ENCODE data around the gene AIM2.
A peak's percentile ranks its signal among the peaks of the same experiment; 100 is the strongest.
"Not testable (repeated sequence)": the region's sequence is repeated elsewhere in the genome, so short reads cannot be mapped to it uniquely, and the experiment has no call there.

Gene AIM2

GRCh38 chr1:159040206-159040605, 36.4 kb downstream of the AIM2 start:
- H3K36me3 ChIP-seq (ENCODE audit: insufficient read depth, insufficient read length, low read length), result no peaks in the 10 kb centered on the region
- no peaks in the 10 kb centered on the region for H3K4me1 ChIP-seq (ENCODE audit: insufficient read depth, insufficient read length)
- no peaks in the 10 kb centered on the region for H3K27me3 ChIP-seq (ENCODE audit: insufficient read depth, insufficient read length)
- no peak for TF ChIP-seq SUZ12 (IDR thresholded peaks at IDR 0.05; ENCODE audit: extremely low read depth, insufficient read depth, insufficient read length)
- no peak overlapping the region for H3K4me3 ChIP-seq (ENCODE audit: insufficient read length, low read depth)
- no peak overlapping the region for H3K9ac ChIP-seq (ENCODE audit: insufficient read length, low read depth)
- H3K9me3 ChIP-seq (ENCODE audit: insufficient read depth, low read length), result no peaks in the 10 kb centered on the region
- no peak for DNase-seq (ENCODE audit: low read depth, low spot score)

GRCh38 chr1:159030877-159031447, 45.6 kb downstream of the AIM2 start:
- no peak for DNase-seq (ENCODE audit: low read depth, low spot score)
- Histone ChIP-seq H3K9me3 (ENCODE audit: insufficient read depth, low read length) (no peaks in the 10 kb centered on the region), H3K36me3 (ENCODE audit: insufficient read depth, insufficient read length, low read length) (no peaks in the 10 kb centered on the region), H3K4me3 (ENCODE audit: insufficient read length, low read depth) (no peak overlapping the region), H3K27me3 (ENCODE audit: insufficient read depth, insufficient read length) (no peaks in the 10 kb centered on the region), H3K9ac (ENCODE audit: insufficient read length, low read depth) (peak overlapping the region; percentile 24), H3K4me1 (ENCODE audit: insufficient read depth, insufficient read length) (peaks cover 3% of the 10 kb centered on the region)
- TF ChIP-seq ZNF274 (IDR thresholded peaks at IDR 0.05; ENCODE audit: low read depth, low read length), result no peak
- no peak for TF ChIP-seq YY1 (IDR thresholded peaks at IDR 0.05; ENCODE audit: insufficient read depth, insufficient read length)
- TF ChIP-seq SUZ12 (IDR thresholded peaks at IDR 0.05; ENCODE audit: extremely low read depth, insufficient read depth, insufficient read length), result no peak

GRCh38 chr1:159030311-159030710, 46.3 kb downstream of the AIM2 start:
- H3K9ac ChIP-seq (ENCODE audit: insufficient read length, low read depth), result no peak overlapping the region
- no peaks in the 10 kb centered on the region for H3K36me3 ChIP-seq (ENCODE audit: insufficient read depth, insufficient read length, low read length)
- peaks cover 3% of the 10 kb centered on the region for H3K4me1 ChIP-seq (ENCODE audit: insufficient read depth, insufficient read length)
- H3K4me3 ChIP-seq (ENCODE audit: insufficient read length, low read depth), result no peak overlapping the region
- H3K9me3 ChIP-seq (ENCODE audit: insufficient read depth, low read length), result no peaks in the 10 kb centered on the region
- no peaks in the 10 kb centered on the region for H3K27me3 ChIP-seq (ENCODE audit: insufficient read depth, insufficient read length)
- DNase-seq (ENCODE audit: low read depth, low spot score), result no peak
- TF ChIP-seq YY1 (IDR thresholded peaks at IDR 0.05; ENCODE audit: insufficient read depth, insufficient read length) (no peak), ZNF274 (IDR thresholded peaks at IDR 0.05; ENCODE audit: low read depth, low read length) (no peak), SUZ12 (IDR thresholded peaks at IDR 0.05; ENCODE audit: extremely low read depth, insufficient read depth, insufficient read length) (no peak)

GRCh38 chr1:159026841-159027240, 49.7 kb downstream of the AIM2 start:
- not testable (repeated sequence) for H3K27me3 ChIP-seq (ENCODE audit: insufficient read depth, insufficient read length); H3K36me3 ChIP-seq (ENCODE audit: insufficient read depth, insufficient read length, low read length); DNase-seq (ENCODE audit: low read depth, low spot score); H3K9me3 ChIP-seq (ENCODE audit: insufficient read depth, low read length); H3K4me1 ChIP-seq (ENCODE audit: insufficient read depth, insufficient read length); H3K4me3 ChIP-seq (ENCODE audit: insufficient read length, low read depth); H3K9ac ChIP-seq (ENCODE audit: insufficient read length, low read depth)

- DNase-seq (ENCODE audit: low read depth, low spot score), result no peak
- no peaks in the 10 kb centered on the region for H3K4me1 ChIP-seq (ENCODE audit: insufficient read depth, insufficient read length)
- no peaks in the 10 kb centered on the region for H3K27me3 ChIP-seq (ENCODE audit: insufficient read depth, insufficient read length)
- H3K9ac ChIP-seq (ENCODE audit: insufficient read length, low read depth), result no peak overlapping the region
- H3K36me3 ChIP-seq (ENCODE audit: insufficient read depth, insufficient read length, low read length), result no peaks in the 10 kb centered on the region
- no peak for TF ChIP-seq ZNF274 (IDR thresholded peaks at IDR 0.05; ENCODE audit: low read depth, low read length)
- TF ChIP-seq SUZ12 (IDR thresholded peaks at IDR 0.05; ENCODE audit: extremely low read depth, insufficient read depth, insufficient read length), result no peak
- TF ChIP-seq YY1 (IDR thresholded peaks at IDR 0.05; ENCODE audit: insufficient read depth, insufficient read length), result no peak
- H3K4me3 ChIP-seq (ENCODE audit: insufficient read length, low read depth), result no peak overlapping the region
- H3K9me3 ChIP-seq (ENCODE audit: insufficient read depth, low read length), result no peaks in the 10 kb centered on the region
These were observed 51.5 kb downstream of the AIM2 start for GRCh38 chr1:159025043-159025442.

GRCh38 chr1:159023723-159024122, 52.8 kb downstream of the AIM2 start:
- no peak overlapping the region for H3K9ac ChIP-seq (ENCODE audit: insufficient read length, low read depth)
- H3K9me3 ChIP-seq (ENCODE audit: insufficient read depth, low read length), result no peaks in the 10 kb centered on the region
- DNase-seq (ENCODE audit: low read depth, low spot score), result no peak
- no peak overlapping the region for H3K4me3 ChIP-seq (ENCODE audit: insufficient read length, low read depth)
- no peaks in the 10 kb centered on the region for H3K27me3 ChIP-seq (ENCODE audit: insufficient read depth, insufficient read length)
- TF ChIP-seq YY1 (IDR thresholded peaks at IDR 0.05; ENCODE audit: insufficient read depth, insufficient read length), result no peak
- H3K4me1 ChIP-seq (ENCODE audit: insufficient read depth, insufficient read length), result no peaks in the 10 kb centered on the region
- no peaks in the 10 kb centered on the region for H3K36me3 ChIP-seq (ENCODE audit: insufficient read depth, insufficient read length, low read length)

GRCh38 chr1:159015440-159015909, 61.1 kb downstream of the AIM2 start:
- no peaks in the 10 kb centered on the region; the same call in none of the 2 replicates for H3K9me3 ChIP-seq (ENCODE audit: insufficient read depth, low read length)
- no peaks in the 10 kb centered on the region for H3K4me1 ChIP-seq (ENCODE audit: insufficient read depth, insufficient read length)
- H3K27me3 ChIP-seq (ENCODE audit: insufficient read depth, insufficient read length), result no peaks in the 10 kb centered on the region
- H3K9ac ChIP-seq (ENCODE audit: insufficient read length, low read depth), result no peak overlapping the region
- no peak overlapping the region for H3K4me3 ChIP-seq (ENCODE audit: insufficient read length, low read depth)
- TF ChIP-seq YY1 (IDR thresholded peaks at IDR 0.05; ENCODE audit: insufficient read depth, insufficient read length) (no peak), ZNF274 (IDR thresholded peaks at IDR 0.05; ENCODE audit: low read depth, low read length) (no peak), SUZ12 (IDR thresholded peaks at IDR 0.05; ENCODE audit: extremely low read depth, insufficient read depth, insufficient read length) (no peak)
- no peak for DNase-seq (ENCODE audit: low read depth, low spot score)
- peaks cover 13% of the 10 kb centered on the region for H3K36me3 ChIP-seq (ENCODE audit: insufficient read depth, insufficient read length, low read length)

GRCh38 chr1:159014851-159015250, 61.7 kb downstream of the AIM2 start:
- no peak overlapping the region for H3K9ac ChIP-seq (ENCODE audit: insufficient read length, low read depth)
- H3K4me3 ChIP-seq (ENCODE audit: insufficient read length, low read depth), result no peak overlapping the region
- DNase-seq (ENCODE audit: low read depth, low spot score), result no peak
- no peaks in the 10 kb centered on the region; the same call in none of the 2 replicates for H3K9me3 ChIP-seq (ENCODE audit: insufficient read depth, low read length)
- H3K4me1 ChIP-seq (ENCODE audit: insufficient read depth, insufficient read length), result no peaks in the 10 kb centered on the region
- TF ChIP-seq SUZ12 (IDR thresholded peaks at IDR 0.05; ENCODE audit: extremely low read depth, insufficient read depth, insufficient read length) (no peak), YY1 (IDR thresholded peaks at IDR 0.05; ENCODE audit: insufficient read depth, insufficient read length) (no peak), ZNF274 (IDR thresholded peaks at IDR 0.05; ENCODE audit: low read depth, low read length) (no peak)
- peaks cover 13% of the 10 kb centered on the region for H3K36me3 ChIP-seq (ENCODE audit: insufficient read depth, insufficient read length, low read length)
- no peaks in the 10 kb centered on the region for H3K27me3 ChIP-seq (ENCODE audit: insufficient read depth, insufficient read length)

Data from NT2/D1 (cell line).